ENCODE results near the gene ADARB2. TPM values are rescaled to one million over a fixed set of nuclear protein-coding genes. Genes with fewer than 3 reads are reported as not detected.

Gene ADARB2
- total and polyA plus RNA-seq, 2 experiments from 2014 or later: 2.0 to 5.0 TPM

DNA sequence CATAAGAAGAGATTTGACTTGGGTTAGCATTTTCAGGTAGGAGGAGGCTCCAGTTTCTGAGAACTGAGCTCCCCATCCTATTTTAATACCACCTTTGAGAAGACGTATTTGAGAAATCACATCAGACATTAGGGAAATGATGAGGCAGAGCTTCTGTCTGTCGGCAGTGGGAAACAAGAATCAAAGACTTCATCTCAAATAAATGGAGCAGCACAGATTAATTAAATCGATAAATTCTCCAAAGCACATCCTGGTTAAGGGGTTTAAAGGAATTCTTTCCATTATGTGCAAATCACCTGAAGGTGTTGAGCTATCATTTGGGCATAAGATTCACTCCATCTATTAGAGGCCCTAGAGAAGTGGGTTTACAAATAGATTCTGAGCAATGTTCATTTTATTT lies 7.6 kb downstream of the ADARB2 start:
- TF ChIP-seq, protein P1, sequence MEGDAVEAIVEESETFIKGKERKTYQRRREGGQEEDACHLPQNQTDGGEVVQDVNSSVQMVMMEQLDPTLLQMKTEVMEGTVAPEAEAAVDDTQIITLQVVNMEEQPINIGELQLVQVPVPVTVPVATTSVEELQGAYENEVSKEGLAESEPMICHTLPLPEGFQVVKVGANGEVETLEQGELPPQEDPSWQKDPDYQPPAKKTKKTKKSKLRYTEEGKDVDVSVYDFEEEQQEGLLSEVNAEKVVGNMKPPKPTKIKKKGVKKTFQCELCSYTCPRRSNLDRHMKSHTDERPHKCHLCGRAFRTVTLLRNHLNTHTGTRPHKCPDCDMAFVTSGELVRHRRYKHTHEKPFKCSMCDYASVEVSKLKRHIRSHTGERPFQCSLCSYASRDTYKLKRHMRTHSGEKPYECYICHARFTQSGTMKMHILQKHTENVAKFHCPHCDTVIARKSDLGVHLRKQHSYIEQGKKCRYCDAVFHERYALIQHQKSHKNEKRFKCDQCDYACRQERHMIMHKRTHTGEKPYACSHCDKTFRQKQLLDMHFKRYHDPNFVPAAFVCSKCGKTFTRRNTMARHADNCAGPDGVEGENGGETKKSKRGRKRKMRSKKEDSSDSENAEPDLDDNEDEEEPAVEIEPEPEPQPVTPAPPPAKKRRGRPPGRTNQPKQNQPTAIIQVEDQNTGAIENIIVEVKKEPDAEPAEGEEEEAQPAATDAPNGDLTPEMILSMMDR (conservative IDR thresholded peaks at IDR 0.05; ENCODE audit: low read depth in 2 of 2): no peak
- TF ChIP-seq REST (IDR thresholded peaks at IDR 0.05; ENCODE audit: unreplicated experiment) (no peak), EZH2 (IDR thresholded peaks at IDR 0.05; ENCODE audit: low read depth, unreplicated experiment) (no peak), STAT1 (IDR thresholded peaks at IDR 0.05; ENCODE audit: unreplicated experiment) (no peak), ZNF331 (CRISPR knock-in tag; IDR thresholded peaks at IDR 0.05; ENCODE audit: low read depth) (no peak), CREB1 (CRISPR knock-in tag; IDR thresholded peaks at IDR 0.05; ENCODE audit: low read depth) (no peak), JUNB (IDR thresholded peaks at IDR 0.05; ENCODE audit: unreplicated experiment) (no peak), ZNF114 (CRISPR knock-in tag; IDR thresholded peaks at IDR 0.05) (no peak), POLR2AphosphoS5 (IDR thresholded peaks at IDR 0.05; ENCODE audit: low read depth) (no peak), EZH2phosphoT487 (IDR thresholded peaks at IDR 0.05; ENCODE audit: unreplicated experiment) (no peak), NANOG (IDR thresholded peaks at IDR 0.05; ENCODE audit: borderline replicate concordance) (no peak), ETS1 (IDR thresholded peaks at IDR 0.05) (no peak), ZNF462 (CRISPR knock-in tag; IDR thresholded peaks at IDR 0.05) (no peak)
- Histone ChIP-seq H3K27ac (ENCODE audit: low read depth) (no peak overlapping the region), H2AFZ (no peak overlapping the region), H3K36me3 (ENCODE audit: insufficient read depth) (no peaks in the 10 kb centered on the region), H4K20me1 (replicated peaks; ENCODE audit: insufficient read depth) (no peaks in the 10 kb centered on the region), H3K4me3 (no peak overlapping the region), H3F3A (replicated peaks; ENCODE audit: low read depth) (no peaks in the 10 kb centered on the region), H3K27me3 (ENCODE audit: insufficient read depth) (peaks cover 2% of the 10 kb centered on the region; the same call in 1 of the 2 replicates), H3K9me2 (ENCODE audit: insufficient read depth) (no peaks in the 10 kb centered on the region), H3K79me2 (replicated peaks; ENCODE audit: insufficient read depth) (0 out of 2 replicates have a peak, but pooled peaks cover 15% of the 10 kb centered on the region), H3K4me1 (ENCODE audit: insufficient read depth) (peaks cover 24% of the 10 kb centered on the region; the same call in 1 of the 2 replicates), H3K4me2 (no peak overlapping the region)
- H3K36me3 Mint-ChIP-seq (ENCODE audit: low read depth): no peaks in the 10 kb centered on the region
- H3K4me1 Mint-ChIP-seq: peaks cover 28% of the 10 kb centered on the region
- no peak for ATAC-seq
- no peak overlapping the region for H3K27ac Mint-ChIP-seq
- H3K9me3 Mint-ChIP-seq: no peaks in the 10 kb centered on the region
- no peak overlapping the region for H3K4me3 Mint-ChIP-seq
- H3K27me3 Mint-ChIP-seq (ENCODE audit: insufficient read depth, low read depth, poor library complexity): peaks cover 5% of the 10 kb centered on the region
- no peak for DNase-seq (ENCODE audit: low spot score)
